Measurements from ENCODE around the gene IL1A. TPM values are rescaled to one million over a fixed set of nuclear protein-coding genes. Genes with fewer than 3 reads are reported as not detected.
"Not testable (repeated sequence)": the region's sequence is repeated elsewhere in the genome, so short reads cannot be mapped to it uniquely, and the experiment has no call there.

Gene IL1A, protein sequence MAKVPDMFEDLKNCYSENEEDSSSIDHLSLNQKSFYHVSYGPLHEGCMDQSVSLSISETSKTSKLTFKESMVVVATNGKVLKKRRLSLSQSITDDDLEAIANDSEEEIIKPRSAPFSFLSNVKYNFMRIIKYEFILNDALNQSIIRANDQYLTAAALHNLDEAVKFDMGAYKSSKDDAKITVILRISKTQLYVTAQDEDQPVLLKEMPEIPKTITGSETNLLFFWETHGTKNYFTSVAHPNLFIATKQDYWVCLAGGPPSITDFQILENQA
- total RNA-seq (ENCODE audit: low replicate concordance): 1.3 and 3.2 TPM in 2 replicates

- no peak for TF ChIP-seq CTCF (IDR thresholded peaks at IDR 0.05)
- Histone ChIP-seq H3K4me3 (peak within 1 kb of the TSS; percentile 36), H3K4me2 (peak within 1 kb of the TSS; percentile 74), H2AFZ (replicated peaks) (peak within 1 kb of the TSS; percentile 86), H3F3A (ENCODE audit: low read depth) (peaks cover 5% of the 10 kb centered on the region), H3K79me2 (ENCODE audit: low read depth) (no peaks in the 10 kb centered on the region), H3K27me3 (no peaks in the 10 kb centered on the region), H3K9me3 (ENCODE audit: low read depth) (no peaks in the 10 kb centered on the region), H3K27ac (no peak within 1 kb of the TSS), H4K20me1 (ENCODE audit: low read depth) (no peaks in the 10 kb centered on the region), H3K36me3 (no peaks in the 10 kb centered on the region), H3K9ac (no peak within 1 kb of the TSS), H3K4me1 (peaks cover 31% of the 10 kb centered on the region)
- Mint-ChIP-seq H3K4me1 (peaks cover 10% of the 10 kb centered on the region), H3K9me3 (no peaks in the 10 kb centered on the region), H3K27me3 (ENCODE audit: insufficient read depth, low read depth) (peaks cover 2% of the 10 kb centered on the region), H3K36me3 (no peaks in the 10 kb centered on the region), H3K27ac (no peak within 1 kb of the TSS), H3K4me3 (peak within 1 kb of the TSS; percentile 42)
- peak; percentile 86 for DNase-seq (ENCODE audit: low spot score)
Measured at GRCh38 chr2:112784199-112785189, at the start of gene IL1A. Gene IL1A (minus strand): TSS chr2:112784493. CDS start chr2:112783770, 723 bp downstream.

DNA sequence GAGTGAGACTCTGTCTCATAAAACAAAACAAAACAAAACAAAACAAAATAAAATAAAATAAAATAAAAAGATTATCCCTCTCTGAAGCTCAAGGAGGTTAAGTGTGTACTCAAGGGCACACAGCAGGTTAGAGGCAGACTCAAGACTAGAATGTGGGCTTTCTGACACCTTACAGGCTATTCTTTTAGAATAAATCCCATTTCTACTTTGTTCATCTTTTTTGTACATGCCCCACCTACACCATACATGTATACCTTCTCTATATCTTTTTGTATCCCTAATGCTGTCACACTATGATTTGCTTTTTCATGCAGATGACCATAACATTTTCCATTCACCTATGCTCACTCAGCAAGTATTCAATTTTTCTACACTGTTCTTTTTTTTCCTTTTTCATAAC, 49.7 kb upstream of the IL1A start:
- Histone ChIP-seq H3F3A (ENCODE audit: low read depth) (no peaks in the 10 kb centered on the region), H3K4me2 (no peak overlapping the region), H3K79me2 (ENCODE audit: low read depth) (no peaks in the 10 kb centered on the region), H3K9me3 (ENCODE audit: low read depth) (no peaks in the 10 kb centered on the region), H2AFZ (replicated peaks) (no peak overlapping the region), H3K4me3 (no peak overlapping the region), H3K4me1 (peaks cover 4% of the 10 kb centered on the region), H3K9ac (no peak overlapping the region), H4K20me1 (ENCODE audit: low read depth) (no peaks in the 10 kb centered on the region), H3K27me3 (no peaks in the 10 kb centered on the region), H3K27ac (no peak overlapping the region), H3K36me3 (no peaks in the 10 kb centered on the region)
- Mint-ChIP-seq H3K4me1 (peaks cover 4% of the 10 kb centered on the region), H3K27ac (peak overlapping the region; percentile 64), H3K27me3 (ENCODE audit: insufficient read depth, low read depth) (peaks cover 2% of the 10 kb centered on the region), H3K4me3 (no peak overlapping the region), H3K9me3 (no peaks in the 10 kb centered on the region), H3K36me3 (no peaks in the 10 kb centered on the region)
- no peak for DNase-seq (ENCODE audit: low spot score)
- no peak for TF ChIP-seq EZH2phosphoT487 (IDR thresholded peaks at IDR 0.05)
- no peak for TF ChIP-seq CTCF (IDR thresholded peaks at IDR 0.05)

DNA sequence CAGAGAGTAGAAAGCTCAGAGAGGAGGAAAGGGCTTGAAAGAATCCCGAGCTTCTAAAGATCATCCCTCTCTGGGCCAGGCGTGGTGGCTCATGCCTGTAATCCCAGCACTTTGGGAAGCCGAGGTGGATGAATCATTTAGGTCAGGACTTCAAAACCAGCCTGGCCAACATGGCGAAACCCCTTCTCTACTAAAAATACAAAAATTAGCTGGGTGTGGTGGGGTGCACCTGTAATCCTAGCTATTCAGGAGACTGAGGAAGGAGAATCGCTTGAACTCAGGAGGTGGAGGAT, 49.3 kb upstream of the IL1A start:
- H3K27ac Mint-ChIP-seq; H3K4me1 ChIP-seq; H2AFZ ChIP-seq (replicated peaks): not testable (repeated sequence)

More for the DNA sequence above, 49.3 kb upstream of the IL1A start:
- not testable (repeated sequence) for H4K20me1 ChIP-seq (ENCODE audit: low read depth); H3K4me3 ChIP-seq; H3K36me3 Mint-ChIP-seq; H3K4me1 Mint-ChIP-seq; H3K4me2 ChIP-seq; H3K9ac ChIP-seq; H3K9me3 ChIP-seq (ENCODE audit: low read depth); H3K9me3 Mint-ChIP-seq; H3K27me3 Mint-ChIP-seq (ENCODE audit: insufficient read depth, low read depth); H3K4me3 Mint-ChIP-seq; DNase-seq (ENCODE audit: low spot score); H3F3A ChIP-seq (ENCODE audit: low read depth); H3K27me3 ChIP-seq; H3K27ac ChIP-seq; H3K36me3 ChIP-seq; H3K79me2 ChIP-seq (ENCODE audit: low read depth)
